Fibroblast of the aortic adventitia (primary cell): ENCODE data around the gene ACTA2. TPM values are rescaled to one million over a fixed set of nuclear protein-coding genes. Genes with fewer than 3 reads are reported as not detected.

ENCODE experiments used
- DNase-seq: peaks from one replicate; pipeline ENCODE4 v3.0.0-alpha.2; 2010; ENCODE audit warnings: low read depth
- H3K4me3 ChIP-seq: 2 replicates; pipeline ENCODE4 v1.5.1; 2011; ENCODE audit warnings: low read depth, mild to moderate bottlenecking, control low read depth, low read length, moderate library complexity
- total RNA-seq: library from RNA; depleted of rRNA; stranded (reverse); fragments of >200 nt; gene quantifications from 2 replicates; pipeline ENCODE4 v1.2.3, GENCODE V29; 2012; ENCODE audit warnings: low replicate concordance
- TF ChIP-seq, protein P1 (sequence below): IDR thresholded peaks from 2 replicates; pipeline ENCODE4 v1.5.1; 2011; ENCODE audit warnings: mild to moderate bottlenecking, low read length, control low read depth, inconsistent platforms; ENCODE audit not compliant: insufficient read depth

The ACTA2 gene
- total RNA-seq, 1 donor: 73.5 TPM

DNA sequence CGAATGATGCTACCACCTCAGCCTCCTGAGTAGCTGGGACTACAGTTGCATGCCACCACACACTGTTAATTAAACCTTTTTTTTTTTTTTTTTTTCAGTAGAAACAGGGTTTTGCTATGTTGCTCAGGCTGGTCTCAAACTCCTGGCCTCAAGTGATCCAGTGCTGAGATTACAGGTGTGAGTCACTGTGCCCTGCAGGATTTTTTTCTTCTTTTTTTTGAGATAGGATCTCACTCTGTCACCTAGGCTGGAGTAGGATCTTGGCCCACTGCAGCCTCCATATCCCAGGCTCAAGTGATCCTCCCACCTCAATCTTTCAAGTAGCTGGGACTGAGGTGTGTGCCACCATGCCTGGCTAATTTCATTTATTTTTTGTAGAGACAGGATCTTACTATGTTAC is 6.4 kb downstream of the ACTA2 start:
- no peak for DNase-seq
- H3K4me3 ChIP-seq: no peak overlapping the region
- TF ChIP-seq, protein P1, sequence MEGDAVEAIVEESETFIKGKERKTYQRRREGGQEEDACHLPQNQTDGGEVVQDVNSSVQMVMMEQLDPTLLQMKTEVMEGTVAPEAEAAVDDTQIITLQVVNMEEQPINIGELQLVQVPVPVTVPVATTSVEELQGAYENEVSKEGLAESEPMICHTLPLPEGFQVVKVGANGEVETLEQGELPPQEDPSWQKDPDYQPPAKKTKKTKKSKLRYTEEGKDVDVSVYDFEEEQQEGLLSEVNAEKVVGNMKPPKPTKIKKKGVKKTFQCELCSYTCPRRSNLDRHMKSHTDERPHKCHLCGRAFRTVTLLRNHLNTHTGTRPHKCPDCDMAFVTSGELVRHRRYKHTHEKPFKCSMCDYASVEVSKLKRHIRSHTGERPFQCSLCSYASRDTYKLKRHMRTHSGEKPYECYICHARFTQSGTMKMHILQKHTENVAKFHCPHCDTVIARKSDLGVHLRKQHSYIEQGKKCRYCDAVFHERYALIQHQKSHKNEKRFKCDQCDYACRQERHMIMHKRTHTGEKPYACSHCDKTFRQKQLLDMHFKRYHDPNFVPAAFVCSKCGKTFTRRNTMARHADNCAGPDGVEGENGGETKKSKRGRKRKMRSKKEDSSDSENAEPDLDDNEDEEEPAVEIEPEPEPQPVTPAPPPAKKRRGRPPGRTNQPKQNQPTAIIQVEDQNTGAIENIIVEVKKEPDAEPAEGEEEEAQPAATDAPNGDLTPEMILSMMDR: no peak

GRCh38 chr10:88944813-88945212 is 7.8 kb downstream of the ACTA2 start:
- DNase-seq: no peak
- H3K4me3 ChIP-seq: no peak overlapping the region
- TF ChIP-seq, protein P1: no peak

DNA sequence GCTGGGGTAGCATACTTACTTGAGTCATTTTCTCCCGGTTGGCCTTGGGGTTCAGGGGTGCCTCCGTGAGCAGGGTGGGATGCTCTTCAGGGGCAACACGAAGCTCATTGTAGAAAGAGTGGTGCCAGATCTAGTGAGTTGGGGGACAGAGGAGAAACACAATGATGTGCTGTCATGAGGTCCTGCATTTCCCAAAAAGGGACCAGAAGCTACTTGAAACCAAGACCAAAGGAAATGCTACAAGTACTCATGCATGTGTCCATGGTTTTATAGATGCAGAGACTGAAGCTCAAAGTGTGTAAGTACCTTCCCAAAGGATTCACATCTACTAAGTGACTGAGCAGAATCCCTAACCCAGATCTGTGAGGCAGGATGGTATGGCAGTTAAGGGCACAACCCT is 8.8 kb downstream of the ACTA2 start:
- H3K4me3 ChIP-seq: no peak overlapping the region
- DNase-seq: no peak
- TF ChIP-seq, protein P1: no peak

GRCh38 chr10:88941026-88941425 is 11.5 kb downstream of the ACTA2 start:
- TF ChIP-seq, protein P1: no peak
- H3K4me3 ChIP-seq: no peak overlapping the region

GRCh38 chr10:88938938-88939337 is 13.6 kb downstream of the ACTA2 start:
- TF ChIP-seq, protein P1: no peak
- no peak overlapping the region for H3K4me3 ChIP-seq
- no peak for DNase-seq

More at GRCh38 chr10:88941026-88941425, 11.5 kb downstream of the ACTA2 start:
- no peak for DNase-seq

DNA sequence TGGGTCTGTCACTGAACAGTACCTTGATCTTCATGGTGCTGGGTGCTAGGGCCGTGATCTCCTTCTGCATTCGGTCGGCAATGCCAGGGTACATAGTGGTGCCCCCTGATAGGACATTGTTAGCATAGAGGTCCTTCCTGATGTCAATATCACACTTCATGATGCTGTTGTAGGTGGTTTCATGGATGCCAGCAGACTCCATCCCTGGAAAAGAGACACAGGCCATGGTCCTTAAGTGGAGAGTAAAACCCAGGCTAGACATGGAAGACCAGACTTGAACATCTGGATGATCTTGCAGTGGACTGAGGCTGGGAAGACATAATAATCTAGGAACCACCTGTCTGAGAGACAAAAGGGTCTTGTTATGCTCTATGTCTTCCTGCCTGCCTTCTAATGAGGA is 14.5 kb downstream of the ACTA2 start:
- H3K4me3 ChIP-seq: no peak overlapping the region
- DNase-seq: no peak
- TF ChIP-seq, protein P1: no peak

DNA sequence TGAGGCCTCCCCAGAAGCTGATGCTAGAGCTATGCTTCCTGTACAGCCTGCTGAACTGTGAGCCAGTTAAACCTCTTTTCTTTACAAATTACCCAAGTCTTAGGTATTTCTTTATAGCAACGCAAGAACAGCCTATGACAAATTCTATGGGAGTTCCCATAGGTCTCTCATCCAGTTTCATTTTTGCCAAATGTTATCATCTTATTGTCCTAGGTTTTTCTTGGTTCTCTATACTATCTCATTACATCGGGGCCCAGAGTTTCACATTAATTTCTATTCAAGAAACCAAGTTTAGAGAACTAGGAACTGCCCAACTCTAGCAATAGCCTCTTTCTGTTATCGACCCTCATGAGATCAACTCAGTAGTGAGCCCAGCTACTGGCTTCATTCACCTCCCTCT is 15.9 kb downstream of the ACTA2 start:
- DNase-seq: no peak
- TF ChIP-seq, protein P1: no peak
- H3K4me3 ChIP-seq: no peak overlapping the region
